ENCODE results near the gene NANS.
"Not testable (repeated sequence)": the region's sequence is repeated elsewhere in the genome, so short reads cannot be mapped to it uniquely, and the experiment has no call there.

Gene NANS

GRCh38 chr9:98056269-98057137, at the start of gene NANS:
TSS of gene NANS (plus strand) at chr9:98056732. CDS start at chr9:98056809, 77 bp downstream.
- DNase-seq (ENCODE audit: low read depth in 2 of 2): peak; percentile 81 to 90

GRCh38 chr9:98007251-98007928, 49.1 kb upstream of the NANS start:
- no peak for DNase-seq (ENCODE audit: low read depth in 2 of 2)

GRCh38 chr9:98008764-98009163, 47.8 kb upstream of the NANS start:
- DNase-seq (ENCODE audit: low read depth in 2 of 2): no peak

- DNase-seq (ENCODE audit: low read depth in 2 of 2): no peak
Observed at GRCh38 chr9:98009437-98009836, 47.1 kb upstream of the NANS start.

- no peak for DNase-seq (ENCODE audit: low read depth in 2 of 2)
Observed at GRCh38 chr9:98009936-98010335, 46.6 kb upstream of the NANS start.

- DNase-seq (ENCODE audit: low read depth in 2 of 2): no peak
Observed at GRCh38 chr9:98010445-98010844, 46.1 kb upstream of the NANS start.

- no peak for DNase-seq (ENCODE audit: low read depth in 2 of 2)
Observed at GRCh38 chr9:98011122-98011521, 45.4 kb upstream of the NANS start.

- DNase-seq (ENCODE audit: low read depth in 2 of 2): no peak
Observed at GRCh38 chr9:98016137-98016680, 40.3 kb upstream of the NANS start.

GRCh38 chr9:98017306-98017705, 39.2 kb upstream of the NANS start:
- no peak for DNase-seq (ENCODE audit: low read depth in 2 of 2)

GRCh38 chr9:98018347-98018746, 38.2 kb upstream of the NANS start:
- no peak for DNase-seq (ENCODE audit: low read depth in 2 of 2)

GRCh38 chr9:98019098-98019497, 37.4 kb upstream of the NANS start:
- no peak for DNase-seq (ENCODE audit: low read depth in 2 of 2)

GRCh38 chr9:98019869-98020268, 36.7 kb upstream of the NANS start:
- DNase-seq (ENCODE audit: low read depth in 2 of 2): not testable (repeated sequence)

GRCh38 chr9:98020476-98021145, 35.9 kb upstream of the NANS start:
- no peak for DNase-seq (ENCODE audit: low read depth in 2 of 2)

GRCh38 chr9:98021306-98022040, 35.1 kb upstream of the NANS start:
- no peak for DNase-seq (ENCODE audit: low read depth in 2 of 2)

- no peak for DNase-seq (ENCODE audit: low read depth in 2 of 2)
Observed at GRCh38 chr9:98022447-98022846, 34.1 kb upstream of the NANS start.

GRCh38 chr9:98024702-98025101, 31.8 kb upstream of the NANS start:
- no peak for DNase-seq (ENCODE audit: low read depth in 2 of 2)

GRCh38 chr9:98031169-98031568, 25.4 kb upstream of the NANS start:
- no peak for DNase-seq (ENCODE audit: low read depth in 2 of 2)

- no peak for DNase-seq (ENCODE audit: low read depth in 2 of 2)
Observed at GRCh38 chr9:98031935-98032334, 24.6 kb upstream of the NANS start.

- peak; percentile 75 to 87 for DNase-seq (ENCODE audit: low read depth in 2 of 2)
Observed at GRCh38 chr9:98034593-98035546, 21.7 kb upstream of the NANS start.

GRCh38 chr9:98037357-98037756, 19.2 kb upstream of the NANS start:
- no peak for DNase-seq (ENCODE audit: low read depth in 2 of 2)
